Measurements from ENCODE around the gene SLC47A2. TPM values are rescaled to one million over a fixed set of nuclear protein-coding genes. Genes with fewer than 3 reads are reported as not detected.
A peak's percentile ranks its signal among the peaks of the same experiment; 100 is the strongest.

SLC47A2 gene
- total RNA-seq, 4 donors from 2014 or later: not detected

DNA sequence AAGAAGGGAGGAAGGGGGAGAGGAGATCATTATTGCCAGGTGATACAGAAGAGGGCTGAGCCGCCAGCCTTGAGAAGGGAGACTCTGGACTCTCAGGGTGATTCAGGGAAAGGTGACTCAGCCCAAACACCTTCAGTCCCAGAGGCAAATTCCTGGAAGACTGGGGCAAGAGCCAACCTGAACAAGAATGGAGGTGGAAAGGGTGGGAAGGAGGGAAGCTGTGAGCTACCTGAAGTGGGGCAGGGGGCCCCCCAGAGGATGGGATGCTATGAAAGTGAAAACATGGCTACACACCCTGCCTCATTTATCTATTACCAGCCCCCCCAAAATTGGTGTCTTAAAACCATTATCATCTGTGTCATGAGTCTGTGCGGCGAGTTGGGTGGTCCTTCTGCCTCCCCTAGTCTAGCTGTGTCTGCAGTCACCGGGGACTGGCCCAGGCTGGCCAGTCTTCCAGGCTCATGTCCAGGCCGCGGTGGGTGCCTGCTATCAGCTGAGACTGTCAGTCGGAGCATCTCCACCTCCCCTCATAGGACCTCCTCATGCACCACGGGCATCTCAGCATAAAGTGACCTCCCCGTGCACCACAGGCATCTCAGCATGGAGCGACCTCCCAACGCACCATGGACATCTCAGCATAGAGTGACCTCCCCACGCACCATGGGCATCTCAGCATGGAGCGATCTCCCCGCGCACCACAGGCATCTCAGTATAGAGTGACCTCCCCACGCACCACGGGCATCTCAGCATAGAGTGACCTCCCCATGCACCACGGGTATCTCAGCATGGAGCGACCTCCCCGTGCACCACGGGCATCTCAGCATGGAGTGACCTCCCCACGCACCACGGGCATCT is 3.2 kb upstream of the SLC47A2 start:
- TF ChIP-seq CTCF (IDR thresholded peaks at IDR 0.05): no peak
- no peak for TF ChIP-seq EP300 (IDR thresholded peaks at IDR 0.05)
- no peak for TF ChIP-seq POLR2A (IDR thresholded peaks at IDR 0.05)
- Histone ChIP-seq H3K27ac (peak overlapping the region in 1 of 4 donors; percentile 38), H3K27me3 (no peaks in the 10 kb centered on the region), H3K4me3 (no peak overlapping the region), H3K4me1 (peaks cover 0 to 40% (median 19%) of the 10 kb centered on the region in 4 donors), H3K36me3 (no peaks in the 10 kb centered on the region), H3K9me3 (no peaks in the 10 kb centered on the region)
- 87 to 93% methylated on average over 21 to 23 of the region's 23 CpGs for WGBS, 2 donors
- no peak for DNase-seq (ENCODE audit: low spot score in 2 of 2)

- no peak for DNase-seq (ENCODE audit: low spot score in 2 of 2)
- TF ChIP-seq EP300 (IDR thresholded peaks at IDR 0.05) (no peak), POLR2A (IDR thresholded peaks at IDR 0.05) (no peak), CTCF (IDR thresholded peaks at IDR 0.05) (no peak)
These were observed 2.4 kb upstream of the SLC47A2 start for GRCh38 chr17:19718613-19719354.

DNA sequence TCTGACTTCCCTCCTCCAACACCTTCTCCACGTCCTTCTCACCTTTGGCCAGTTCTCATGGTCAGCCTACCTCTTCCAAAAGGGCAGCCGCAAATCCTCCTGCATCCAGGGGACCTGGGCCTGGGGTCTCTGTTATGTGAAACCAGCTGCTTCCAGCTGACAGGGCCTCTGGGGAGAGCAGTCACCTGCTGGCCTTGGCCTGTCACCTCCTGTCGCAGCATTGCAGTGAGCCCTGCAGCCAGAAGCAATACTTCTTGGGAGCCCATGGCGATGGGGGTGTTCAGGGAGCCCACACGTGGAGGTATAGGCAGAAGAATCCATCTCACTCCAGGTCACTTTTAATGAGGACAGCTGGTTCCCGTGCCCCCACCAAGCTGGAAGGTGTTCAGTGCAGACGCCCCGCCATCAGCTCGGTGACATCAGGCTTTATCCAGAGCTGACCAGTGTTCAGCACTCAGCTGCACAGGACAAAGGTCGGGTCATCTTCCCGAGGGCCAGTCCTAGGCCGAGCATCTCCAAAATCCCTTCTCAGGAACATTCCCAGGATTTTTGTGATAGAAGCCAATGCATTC is 1.7 kb upstream of the SLC47A2 start:
- Histone ChIP-seq H3K36me3 (no peaks in the 10 kb centered on the region), H3K4me1 (peaks cover 0 to 31% (median 11%) of the 10 kb centered on the region in 4 donors), H3K4me3 (no peak overlapping the region), H3K27ac (no peak overlapping the region), H3K9me3 (no peaks in the 10 kb centered on the region), H3K27me3 (no peaks in the 10 kb centered on the region)
- TF ChIP-seq POLR2A (IDR thresholded peaks at IDR 0.05): no peak
- TF ChIP-seq EP300 (IDR thresholded peaks at IDR 0.05): no peak
- no peak for TF ChIP-seq CTCF (IDR thresholded peaks at IDR 0.05)
- no peak for DNase-seq (ENCODE audit: low spot score in 2 of 2)
- 65 to 74% methylated on average over 8 to 11 of the region's 12 CpGs for WGBS, 2 donors

More at GRCh38 chr17:19718613-19719354, 2.4 kb upstream of the SLC47A2 start:
- Histone ChIP-seq H3K36me3 (no peaks in the 10 kb centered on the region), H3K27ac (no peak overlapping the region), H3K4me3 (no peak overlapping the region), H3K9me3 (no peaks in the 10 kb centered on the region), H3K4me1 (peaks cover 0 to 32% (median 11%) of the 10 kb centered on the region in 4 donors), H3K27me3 (no peaks in the 10 kb centered on the region)
- 67 to 71% methylated on average over 12 to 18 of the region's 18 CpGs for WGBS, 2 donors

- DNase-seq (ENCODE audit: low spot score in 2 of 2): no peak
- Histone ChIP-seq H3K4me1 (peaks cover 0 to 31% (median 11%) of the 10 kb centered on the region in 4 donors), H3K27ac (no peak overlapping the region), H3K9me3 (no peaks in the 10 kb centered on the region), H3K27me3 (no peaks in the 10 kb centered on the region), H3K36me3 (no peaks in the 10 kb centered on the region), H3K4me3 (no peak overlapping the region)
- 83 to 88% methylated on average over 10 of the region's 10 CpGs for WGBS, 2 donors
- TF ChIP-seq EP300 (IDR thresholded peaks at IDR 0.05): no peak
- TF ChIP-seq CTCF (IDR thresholded peaks at IDR 0.05): no peak
- no peak for TF ChIP-seq POLR2A (IDR thresholded peaks at IDR 0.05)
These were observed 1.1 kb upstream of the SLC47A2 start for GRCh38 chr17:19717411-19717908.
